WTC11 (cell line): ENCODE results near the gene PUM1. TPM values are rescaled to one million over a fixed set of nuclear protein-coding genes. Genes with fewer than 3 reads are reported as not detected.

Source experiments
- ATAC-seq: fragments of 200-7000 bp; cut with Tn5 transposase; 2 replicates; pipeline ENCODE4 v1.10.0; 2021; ENCODE audit warnings: mild to moderate bottlenecking, moderate library complexity
- CTCF ChIA-PET: fragments of 300-600 bp; sonication (Branson Sonifier 250); formaldehyde crosslinking; loops from one replicate; lab custom pipeline; 2021; ENCODE audit warnings: antibody characterized with exemption; lab: Charles Lee
- POLR2A ChIA-PET: fragments of 350-600 bp; sonication (Branson Sonifier 250); formaldehyde crosslinking; loops from one replicate; lab custom pipeline; 2021; ENCODE audit warnings: antibody characterized with exemption; lab: Charles Lee
- DNase-seq: peaks from one replicate; pipeline ENCODE4 v3.0.0; 2021; ENCODE audit warnings: low spot score
- H3K27ac Mint-ChIP-seq: 2 replicates; pipeline ENCODE4 v1.8.0; 2021; ENCODE audit warnings: mixed read lengths
- H3K27me3 Mint-ChIP-seq: 2 replicates; pipeline ENCODE4 v1.8.0; 2021; ENCODE audit warnings: low read depth, mild to moderate bottlenecking, moderate library complexity, mixed read lengths
- H3K36me3 Mint-ChIP-seq: 2 replicates; pipeline ENCODE4 v1.8.0; 2021; ENCODE audit warnings: mixed read lengths
- H3K4me1 Mint-ChIP-seq: 2 replicates; pipeline ENCODE4 v1.8.0; 2022; ENCODE audit warnings: mixed read lengths
- H3K4me3 Mint-ChIP-seq: 2 replicates; pipeline ENCODE4 v1.8.0; 2021; ENCODE audit warnings: mild to moderate bottlenecking, moderate library complexity, mixed read lengths
- H3K9me3 Mint-ChIP-seq: 2 replicates; pipeline ENCODE4 v1.8.0; 2021; ENCODE audit warnings: mixed read lengths
- AFF4 ChIP-seq: sonication (generic); formaldehyde crosslinking; IDR thresholded peaks from 2 replicates; pipeline ENCODE4 v1.8.1; 2023; ENCODE audit warnings: mild to moderate bottlenecking, missing genetic modification reagents, borderline replicate concordance
- ATF1 ChIP-seq: sonication (generic); formaldehyde crosslinking; IDR thresholded peaks from 2 replicates; pipeline ENCODE4 v1.8.1; 2023; ENCODE audit warnings: mild to moderate bottlenecking, moderate library complexity, missing genetic modification reagents
- E2F4 ChIP-seq: sonication (generic); formaldehyde crosslinking; IDR thresholded peaks from 2 replicates; pipeline ENCODE4 v1.8.1; 2022; ENCODE audit warnings: low read depth, mild to moderate bottlenecking, moderate library complexity, missing genetic modification reagents, borderline replicate concordance
- ESRRA ChIP-seq: sonication (generic); formaldehyde crosslinking; IDR thresholded peaks from 2 replicates; pipeline ENCODE4 v1.8.1; 2022; ENCODE audit warnings: mild to moderate bottlenecking, missing genetic modification reagents, borderline replicate concordance
- FOXJ3 ChIP-seq: sonication (generic); formaldehyde crosslinking; IDR thresholded peaks from 2 replicates; pipeline ENCODE4 v1.9.0; 2021; ENCODE audit warnings: missing genetic modification reagents, mild to moderate bottlenecking, borderline replicate concordance
- GRHL2 ChIP-seq: fragments of 250-450 bp; sonication (Bioruptor Pico); IDR thresholded peaks from 2 replicates; pipeline ENCODE4 v1.8.0; 2022; ENCODE audit warnings: mild to moderate bottlenecking, moderate library complexity; ENCODE audit not compliant: insufficient replicate concordance, severe bottlenecking
- HMGA2 ChIP-seq: fragments of 250-450 bp; sonication (Bioruptor Pico); IDR thresholded peaks from 2 replicates; pipeline ENCODE4 v1.4.0; 2021; ENCODE audit warnings: mild to moderate bottlenecking, moderate library complexity
- IRF1 ChIP-seq: sonication (generic); formaldehyde crosslinking; IDR thresholded peaks from 2 replicates; pipeline ENCODE4 v1.8.0; 2023; ENCODE audit warnings: missing genetic modification reagents
- KAT7 ChIP-seq: sonication (generic); formaldehyde crosslinking; IDR thresholded peaks from 2 replicates; pipeline ENCODE4 v1.8.1; 2023; ENCODE audit warnings: missing genetic modification reagents, mild to moderate bottlenecking, borderline replicate concordance
- NFATC4 ChIP-seq: fragments of 250-450 bp; sonication (Bioruptor Pico); IDR thresholded peaks from 2 replicates; pipeline ENCODE4 v1.9.0; 2021; ENCODE audit warnings: mild to moderate bottlenecking
- OVOL2 ChIP-seq: fragments of 250-450 bp; sonication (Bioruptor Pico); IDR thresholded peaks from 2 replicates; pipeline ENCODE4 v1.9.0; 2021; ENCODE audit warnings: mild to moderate bottlenecking, borderline replicate concordance
- SOX15 ChIP-seq: fragments of 250-450 bp; sonication (Bioruptor Pico); IDR thresholded peaks from 2 replicates; pipeline ENCODE4 v1.9.0; 2021; ENCODE audit warnings: mild to moderate bottlenecking
- STAT6 ChIP-seq: sonication (generic); formaldehyde crosslinking; conservative IDR thresholded peaks from 2 replicates; pipeline ENCODE4 v1.8.1; 2023; ENCODE audit warnings: mild to moderate bottlenecking, low read depth, missing genetic modification reagents, moderate library complexity
- TEAD1 ChIP-seq: sonication (generic); formaldehyde crosslinking; IDR thresholded peaks from 2 replicates; pipeline ENCODE4 v1.8.0; 2022; ENCODE audit warnings: mild to moderate bottlenecking, missing genetic modification reagents
- USF1 ChIP-seq: sonication (generic); formaldehyde crosslinking; IDR thresholded peaks from 2 replicates; pipeline ENCODE4 v1.8.0; 2022; ENCODE audit warnings: mild to moderate bottlenecking, missing genetic modification reagents
- ZNF423 ChIP-seq: fragments of 250-450 bp; sonication (Bioruptor Pico); IDR thresholded peaks from 2 replicates; pipeline ENCODE4 v2.1.2; 2022; ENCODE audit warnings: mild to moderate bottlenecking, moderate library complexity
- ZNF425 ChIP-seq: fragments of 250-450 bp; sonication (Bioruptor Pico); conservative IDR thresholded peaks from 2 replicates; pipeline ENCODE4 v1.9.0; 2021; ENCODE audit warnings: mild to moderate bottlenecking
- ZNF512 ChIP-seq: sonication (generic); formaldehyde crosslinking; IDR thresholded peaks from 2 replicates; pipeline ENCODE4 v1.8.1; 2022; ENCODE audit warnings: missing genetic modification reagents, borderline replicate concordance
- total RNA-seq: library from RNA; stranded (reverse); gene quantifications from 3 replicates; pipeline ENCODE4 v1.2.3, GENCODE V29; 2021

Gene PUM1
- total RNA-seq, 1 experiment from 2014 or later = 147 TPM

- no peak for TF ChIP-seq USF1 (CRISPR knock-in tag)
- TF ChIP-seq ATF1 (CRISPR knock-in tag) = no peak
Observed at GRCh38 chr1:31016868-31017267, 48.6 kb downstream of the PUM1 start (continued).

GRCh38 chr1:31013187-31013864 lies 52.2 kb downstream of the PUM1 start:
- ChIA-PET CTCF (no interaction called here), POLR2A (interaction anchor here (0.6 to 0.7 kb wide), 2 partner anchors 36 to 43 kb away, joined by 3 to 6 read pairs; no protein-coding TSS in a partner anchor)
- Mint-ChIP-seq H3K27me3 (no peaks in the 10 kb centered on the region), H3K9me3 (no peaks in the 10 kb centered on the region), H3K4me3 (no peak overlapping the region), H3K27ac (peak overlapping the region; percentile 61), H3K36me3 (0 out of 2 replicates have a peak, but pooled peaks cover 2% of the 10 kb centered on the region), H3K4me1 (peaks cover 48% of the 10 kb centered on the region)
- ATAC-seq = no peak
- TF ChIP-seq ZNF425 (CRISPR knock-in tag) (no peak), ESRRA (CRISPR knock-in tag) (no peak), E2F4 (no peak), NFATC4 (CRISPR knock-in tag) (no peak), OVOL2 (CRISPR knock-in tag) (no peak), FOXJ3 (CRISPR knock-in tag) (no peak), KAT7 (CRISPR knock-in tag) (no peak), IRF1 (CRISPR knock-in tag) (no peak), ZNF512 (CRISPR knock-in tag) (no peak), HMGA2 (no peak), AFF4 (CRISPR knock-in tag) (no peak), ZNF423 (CRISPR knock-in tag) (no peak), GRHL2 (CRISPR knock-in tag) (no peak), SOX15 (CRISPR knock-in tag) (no peak), STAT6 (CRISPR knock-in tag) (no peak), TEAD1 (no peak)
- DNase-seq = no peak
